ENCODE results near the gene LCK. TPM values are rescaled to one million over a fixed set of nuclear protein-coding genes. Genes with fewer than 3 reads are reported as not detected.
"Not testable (repeated sequence)": the region's sequence is repeated elsewhere in the genome, so short reads cannot be mapped to it uniquely, and the experiment has no call there.

Gene LCK
- polyA plus RNA-seq, 1 of the 3 experiments (the other 2 are of a cell fraction), result not detected

- H3K9me3 ChIP-seq; H2AFZ ChIP-seq (ENCODE audit: low read depth); H3K9me2 ChIP-seq; H3K4me3 ChIP-seq (ENCODE audit: low read depth in 2 of 2, low read length in 1 of 2); CTCF ChIA-PET; DNase-seq; H3K9ac ChIP-seq; H3F3A ChIP-seq (replicated peaks; ENCODE audit: insufficient read depth); H3K4me1 ChIP-seq (ENCODE audit: control insufficient read depth in 1 of 2, insufficient read depth in 2 of 2, low read depth in 1 of 2, low read length in 1 of 2); H3K4me2 ChIP-seq; H3K36me3 ChIP-seq (replicated peaks in 1 of 2; ENCODE audit: control insufficient read depth in 1 of 2, insufficient read depth in 2 of 2, low read length in 1 of 2); H3K27ac ChIP-seq (ENCODE audit: low read depth in 2 of 2, low read length in 1 of 2); H3K79me2 ChIP-seq (ENCODE audit: insufficient read depth); H4K20me1 ChIP-seq (ENCODE audit: insufficient read depth); H3K27me3 ChIP-seq (ENCODE audit: insufficient read depth); POLR2A ChIA-PET: not testable (repeated sequence)
- 82% methylated on average over 8 of the region's 8 CpGs for WGBS (ENCODE audit: low lambda C conversion rate)
Observed at GRCh38 chr1:32284777-32285176, 33.7 kb downstream of the LCK start.

GRCh38 chr1:32285658-32286057, 34.6 kb downstream of the LCK start:
- no peak overlapping the region for H3K9ac ChIP-seq
- CTCF ChIA-PET, result no interaction called here
- WGBS (ENCODE audit: low lambda C conversion rate), result 80% methylated on average over 1 of the region's 3 CpGs
- H3K36me3 ChIP-seq (replicated peaks in 1 of 2; ENCODE audit: control insufficient read depth in 1 of 2, insufficient read depth in 2 of 2, low read length in 1 of 2), result no peaks in the 10 kb centered on the region
- no peak for DNase-seq
- TF ChIP-seq GABPA (IDR thresholded peaks at IDR 0.05; ENCODE audit: low read depth) (no peak), POLR2AphosphoS5 (IDR thresholded peaks at IDR 0.05; ENCODE audit: low read depth, low read length) (no peak), TCF12 (IDR thresholded peaks at IDR 0.05) (no peak), GATA2 (CRISPR knock-in tag; IDR thresholded peaks at IDR 0.05) (no peak), SMC3 (IDR thresholded peaks at IDR 0.05; ENCODE audit: low read depth, low read length) (no peak), RCOR1 (IDR thresholded peaks at IDR 0.05; ENCODE audit: low read length) (no peak), MAX (IDR thresholded peaks at IDR 0.05; ENCODE audit: low read depth) (no peak), FOXJ3 (CRISPR knock-in tag; IDR thresholded peaks at IDR 0.05) (no peak), MEF2A (IDR thresholded peaks at IDR 0.05; ENCODE audit: borderline replicate concordance, low read depth) (no peak)
- no peaks in the 10 kb centered on the region for H4K20me1 ChIP-seq (ENCODE audit: insufficient read depth)
- POLR2A ChIA-PET, result no interaction called here
- H3K4me1 ChIP-seq (ENCODE audit: control insufficient read depth in 1 of 2, insufficient read depth in 2 of 2, low read depth in 1 of 2, low read length in 1 of 2), result 0 out of 4 replicates have a peak, but pooled peaks cover 0 to under 1% of the 10 kb centered on the region in 2 experiments
- peaks cover 10% of the 10 kb centered on the region for H3F3A ChIP-seq (replicated peaks; ENCODE audit: insufficient read depth)
- H3K4me2 ChIP-seq, result no peak overlapping the region
- no peaks in the 10 kb centered on the region for H3K9me2 ChIP-seq
- no peak overlapping the region for H3K27ac ChIP-seq (ENCODE audit: low read depth in 2 of 2, low read length in 1 of 2)
- no peak overlapping the region for H2AFZ ChIP-seq (ENCODE audit: low read depth)
- H3K79me2 ChIP-seq (ENCODE audit: insufficient read depth), result no peaks in the 10 kb centered on the region
- H3K9me3 ChIP-seq, result no peaks in the 10 kb centered on the region
- no peak overlapping the region for H3K4me3 ChIP-seq (ENCODE audit: low read depth in 2 of 2, low read length in 1 of 2)
- H3K27me3 ChIP-seq (ENCODE audit: insufficient read depth), result no peaks in the 10 kb centered on the region

GRCh38 chr1:32286763-32287162, 35.7 kb downstream of the LCK start:
- Histone ChIP-seq H3K9ac (no peak overlapping the region), H4K20me1 (ENCODE audit: insufficient read depth) (no peaks in the 10 kb centered on the region), H3K4me1 (ENCODE audit: control insufficient read depth in 1 of 2, insufficient read depth in 2 of 2, low read depth in 1 of 2, low read length in 1 of 2) (peaks cover 0 to 8% of the 10 kb centered on the region in 2 experiments; a peak in 2 of 4 replicates), H3K4me2 (no peak overlapping the region), H3K27me3 (ENCODE audit: insufficient read depth) (no peaks in the 10 kb centered on the region), H3K4me3 (ENCODE audit: low read depth in 2 of 2, low read length in 1 of 2) (no peak overlapping the region), H2AFZ (ENCODE audit: low read depth) (no peak overlapping the region), H3K9me3 (no peaks in the 10 kb centered on the region), H3K79me2 (ENCODE audit: insufficient read depth) (no peaks in the 10 kb centered on the region), H3K27ac (ENCODE audit: low read depth in 2 of 2, low read length in 1 of 2) (no peak overlapping the region), H3K36me3 (replicated peaks in 1 of 2; ENCODE audit: control insufficient read depth in 1 of 2, insufficient read depth in 2 of 2, low read length in 1 of 2) (no peaks in the 10 kb centered on the region), H3K9me2 (no peaks in the 10 kb centered on the region), H3F3A (replicated peaks; ENCODE audit: insufficient read depth) (peaks cover 20% of the 10 kb centered on the region)
- 96% methylated on average over 4 of the region's 4 CpGs for WGBS (ENCODE audit: low lambda C conversion rate)
- TF ChIP-seq RAD21 (IDR thresholded peaks at IDR 0.05; ENCODE audit: low read length), result no peak
- no peak for TF ChIP-seq CHD2 (IDR thresholded peaks at IDR 0.05; ENCODE audit: low read length, partially characterized antibody)
- no peak for TF ChIP-seq TAF1 (IDR thresholded peaks at IDR 0.05; ENCODE audit: borderline replicate concordance, low read depth, low read length)
- ChIA-PET POLR2A (no interaction called here), CTCF (no interaction called here)
- no peak for DNase-seq

Measured in SK-N-SH (cell line).